HEK293 (cell line): ENCODE measurements around the gene KDM6A.

Source experiments
- CTCF ChIA-PET: fragments of 350-600 bp; formaldehyde crosslinking; extraction: SDS; loops from one replicate; lab custom pipeline; 2021; ENCODE audit warnings: antibody characterized with exemption; lab: Yijun Ruan, JAX
- POLR2A ChIA-PET: fragments of 300-600 bp; formaldehyde crosslinking; extraction: SDS; loops from one replicate; lab custom pipeline; 2020; ENCODE audit warnings: antibody characterized with exemption, inconsistent platforms; lab: Yijun Ruan, JAX
- H3K27ac ChIP-seq: fragments of 200-500 bp; sonication (Bioruptor generic); 2 replicates; pipeline ENCODE4 v1.5.1; 2014; ENCODE audit warnings: low read depth, low read length, control low read depth, inconsistent platforms; ENCODE audit errors: extremely low read depth
- H3K36me3 ChIP-seq, 2 experiments: fragments of 200-500 bp in 1 of 2; sonication (Bioruptor generic) in 1 of 2; 1 replicate in 1 of 2; 2 replicates in 1 of 2; pipeline ENCODE4 v1.5.1; 2014 to 2017; ENCODE audit warnings: inconsistent platforms in 2 of 2, low read length in 2 of 2; ENCODE audit not compliant: control insufficient read depth in 2 of 2, insufficient read depth in 1 of 2
- H3K4me1 ChIP-seq: fragments of 200-500 bp; sonication (Bioruptor generic); 2 replicates; pipeline ENCODE4 v1.5.1; 2014; ENCODE audit warnings: mild to moderate bottlenecking, low read length, inconsistent platforms; ENCODE audit not compliant: control insufficient read depth, insufficient read depth
- H3K4me3 ChIP-seq: 2 replicates; pipeline ENCODE4 v1.5.1; 2011; ENCODE audit warnings: low read depth, mild to moderate bottlenecking, control low read depth, low read length, moderate library complexity
- H3K9me3 ChIP-seq: fragments of 200-500 bp; sonication (Bioruptor generic); 2 replicates; pipeline ENCODE4 v1.5.1; 2014; ENCODE audit warnings: low read depth, low read length, inconsistent platforms; ENCODE audit not compliant: control insufficient read depth, insufficient read depth
- BCL6B ChIP-seq: fragments of 450-650 bp; formaldehyde crosslinking; IDR thresholded peaks from 2 replicates; pipeline ENCODE4 v1.5.1; 2017; ENCODE audit warnings: missing biosample characterization, missing genetic modification characterization
- EGR2 ChIP-seq: fragments of 450-650 bp; formaldehyde crosslinking; IDR thresholded peaks from 2 replicates; pipeline ENCODE4 v1.5.1; 2016; ENCODE audit warnings: low read depth, missing biosample characterization, missing genetic modification characterization
- GLIS1 ChIP-seq: fragments of 450-650 bp; formaldehyde crosslinking; IDR thresholded peaks from 2 replicates; pipeline ENCODE4 v1.5.1; 2016; ENCODE audit warnings: missing biosample characterization, missing genetic modification characterization
- HOXA7 ChIP-seq: sonication (generic); formaldehyde crosslinking; IDR thresholded peaks from 2 replicates; pipeline ENCODE4 v1.8.1; 2022; ENCODE audit warnings: missing genetic modification reagents, borderline replicate concordance
- IKZF3 ChIP-seq: fragments of 450-650 bp; IDR thresholded peaks from 2 replicates; pipeline ENCODE4 v1.5.0; 2018; ENCODE audit warnings: missing biosample characterization, mild to moderate bottlenecking, missing genetic modification characterization, moderate library complexity
- KLF7 ChIP-seq: fragments of 450-650 bp; formaldehyde crosslinking; IDR thresholded peaks from 2 replicates; pipeline ENCODE4 v1.5.1; 2016; ENCODE audit warnings: missing biosample characterization, missing genetic modification characterization, borderline replicate concordance
- MYNN ChIP-seq: fragments of 450-650 bp; formaldehyde crosslinking; IDR thresholded peaks from 2 replicates; pipeline ENCODE4 v1.5.1; 2016; ENCODE audit warnings: missing biosample characterization, missing genetic modification characterization, borderline replicate concordance
- SCRT2 ChIP-seq: fragments of 450-650 bp; formaldehyde crosslinking; IDR thresholded peaks from 2 replicates; pipeline ENCODE4 v1.5.1; 2016; ENCODE audit warnings: missing biosample characterization, missing genetic modification characterization
- YY2 ChIP-seq: fragments of 450-650 bp; formaldehyde crosslinking; IDR thresholded peaks from 2 replicates; pipeline ENCODE4 v1.5.1; 2016; ENCODE audit warnings: missing biosample characterization, missing genetic modification characterization
- ZBTB10 ChIP-seq: fragments of 450-650 bp; formaldehyde crosslinking; IDR thresholded peaks from 2 replicates; pipeline ENCODE4 v1.5.1; 2016; ENCODE audit warnings: missing biosample characterization, missing genetic modification characterization
- ZBTB17 ChIP-seq: fragments of 450-650 bp; formaldehyde crosslinking; IDR thresholded peaks from 2 replicates; pipeline ENCODE4 v1.5.1; 2016; ENCODE audit warnings: missing biosample characterization, missing genetic modification characterization
- ZBTB8A ChIP-seq: fragments of 450-650 bp; formaldehyde crosslinking; IDR thresholded peaks from 2 replicates; pipeline ENCODE4 v1.5.1; 2016; ENCODE audit warnings: missing biosample characterization, missing genetic modification characterization
- ZFHX2 ChIP-seq: fragments of 450-650 bp; formaldehyde crosslinking; conservative IDR thresholded peaks from 2 replicates; pipeline ENCODE4 v1.5.1; 2016; ENCODE audit warnings: missing biosample characterization, missing genetic modification characterization
- ZNF114 ChIP-seq: fragments of 450-650 bp; formaldehyde crosslinking; IDR thresholded peaks from 2 replicates; pipeline ENCODE4 v1.5.0; 2017; ENCODE audit warnings: missing biosample characterization, missing genetic modification characterization
- ZNF146 ChIP-seq: fragments of 450-650 bp; formaldehyde crosslinking; IDR thresholded peaks from 2 replicates; pipeline ENCODE4 v1.5.1; 2016; ENCODE audit warnings: missing biosample characterization, missing genetic modification characterization
- ZNF157 ChIP-seq: fragments of 450-650 bp; formaldehyde crosslinking; IDR thresholded peaks from 2 replicates; pipeline ENCODE4 v1.5.1; 2016; ENCODE audit warnings: missing biosample characterization, missing genetic modification characterization
- ZNF174 ChIP-seq: fragments of 450-650 bp; formaldehyde crosslinking; IDR thresholded peaks from 2 replicates; pipeline ENCODE4 v1.5.0; 2017; ENCODE audit warnings: missing biosample characterization, mild to moderate bottlenecking, missing genetic modification characterization
- ZNF2 ChIP-seq: fragments of 450-650 bp; formaldehyde crosslinking; IDR thresholded peaks from 2 replicates; pipeline ENCODE4 v1.5.1; 2016; ENCODE audit warnings: missing biosample characterization, missing genetic modification characterization
- ZNF239 ChIP-seq: fragments of 450-650 bp; formaldehyde crosslinking; IDR thresholded peaks from 2 replicates; pipeline ENCODE4 v1.5.1; 2016; ENCODE audit warnings: missing biosample characterization, missing genetic modification characterization
- ZNF24 ChIP-seq: fragments of 450-650 bp; formaldehyde crosslinking; IDR thresholded peaks from 2 replicates; pipeline ENCODE4 v1.5.1; 2016; ENCODE audit warnings: missing biosample characterization, missing genetic modification characterization
- ZNF266 ChIP-seq: fragments of 450-650 bp; formaldehyde crosslinking; IDR thresholded peaks from 2 replicates; pipeline ENCODE4 v1.5.1; 2016; ENCODE audit warnings: missing biosample characterization, missing genetic modification characterization, low read depth
- ZNF274 ChIP-seq, 2 experiments: fragments of 200-500 bp in 1 of 2; fragments of 450-650 bp in 1 of 2; sonication (Bioruptor generic) in 1 of 2; formaldehyde crosslinking in 1 of 2; IDR thresholded peaks; 2 replicates each; pipeline versions ENCODE4 v1.5.1 to v1.6.1; 2014 to 2016; ENCODE audit warnings: borderline replicate concordance in 1 of 2, inconsistent platforms in 1 of 2, low read length in 1 of 2, missing biosample characterization in 1 of 2, missing genetic modification characterization in 1 of 2
- ZNF362 ChIP-seq: fragments of 450-650 bp; formaldehyde crosslinking; IDR thresholded peaks from 2 replicates; pipeline ENCODE4 v1.5.1; 2016; ENCODE audit warnings: missing biosample characterization, missing genetic modification characterization
- ZNF423 ChIP-seq: fragments of 450-650 bp; formaldehyde crosslinking; IDR thresholded peaks from 2 replicates; pipeline ENCODE4 v1.5.1; 2016; ENCODE audit warnings: missing biosample characterization, missing genetic modification characterization
- ZNF513 ChIP-seq: fragments of 450-650 bp; IDR thresholded peaks from 2 replicates; pipeline ENCODE4 v1.5.1; 2018; ENCODE audit warnings: missing biosample characterization, missing genetic modification characterization
- ZNF549 ChIP-seq: fragments of 450-650 bp; IDR thresholded peaks from 2 replicates; pipeline ENCODE4 v1.5.1; 2018; ENCODE audit warnings: missing biosample characterization, missing genetic modification characterization, mild to moderate bottlenecking, inconsistent platforms, moderate library complexity
- ZNF558 ChIP-seq: fragments of 450-650 bp; formaldehyde crosslinking; IDR thresholded peaks from 2 replicates; pipeline ENCODE4 v1.5.1; 2016; ENCODE audit warnings: missing biosample characterization, missing genetic modification characterization
- ZNF580 ChIP-seq: fragments of 450-650 bp; formaldehyde crosslinking; IDR thresholded peaks from 2 replicates; pipeline ENCODE4 v1.5.1; 2016; ENCODE audit warnings: missing biosample characterization, missing genetic modification characterization
- ZNF624 ChIP-seq: fragments of 450-650 bp; formaldehyde crosslinking; IDR thresholded peaks from 2 replicates; pipeline ENCODE4 v1.5.1; 2017; ENCODE audit warnings: missing biosample characterization, missing genetic modification characterization
- ZNF670 ChIP-seq: fragments of 450-650 bp; formaldehyde crosslinking; IDR thresholded peaks from 2 replicates; pipeline ENCODE4 v1.5.1; 2016; ENCODE audit warnings: missing biosample characterization, missing genetic modification characterization, low read depth
- ZNF776 ChIP-seq: fragments of 450-650 bp; formaldehyde crosslinking; IDR thresholded peaks from 2 replicates; pipeline ENCODE4 v1.5.0; 2017; ENCODE audit warnings: missing biosample characterization, missing genetic modification characterization, borderline replicate concordance
- ZSCAN16 ChIP-seq: fragments of 450-650 bp; formaldehyde crosslinking; IDR thresholded peaks from 2 replicates; pipeline ENCODE4 v1.5.1; 2016; ENCODE audit warnings: missing biosample characterization, missing genetic modification characterization

Gene KDM6A

GRCh38 chrX:45011597-45011996, 138.6 kb downstream of the KDM6A start:
- H3K36me3 ChIP-seq = no peaks in the 10 kb centered on the region; a peak in 2 of 3 replicates
- H3K9me3 ChIP-seq = no peaks in the 10 kb centered on the region
- ChIA-PET POLR2A (no interaction called here), CTCF (interaction anchor here (0.6 kb wide), 1 partner anchor 106 kb away, joined by 5 read pairs; no protein-coding TSS in a partner anchor)
- no peak overlapping the region for H3K27ac ChIP-seq
- H3K4me1 ChIP-seq = no peaks in the 10 kb centered on the region; the same call in 1 of the 2 replicates
- no peak overlapping the region for H3K4me3 ChIP-seq
- TF ChIP-seq ZNF239 (tag by site-specific recombination) (no peak), BCL6B (tag by site-specific recombination) (no peak), KLF7 (0 out of 2 replicates have a peak, but pooled peaks have one; percentile 61), MYNN (tag by site-specific recombination) (peak; percentile 44; the same call in 1 of the 2 replicates), ZFHX2 (no peak), ZNF2 (tag by site-specific recombination) (no peak), ZBTB8A (tag by site-specific recombination) (peak; percentile 78), HOXA7 (no peak), IKZF3 (no peak), ZBTB10 (tag by site-specific recombination) (no peak), ZNF362 (tag by site-specific recombination) (no peak), ZNF670 (tag by site-specific recombination) (no peak), ZNF580 (peak; percentile 74; the same call in 1 of the 2 replicates), YY2 (no peak), ZNF558 (peak; percentile 86), ZNF624 (tag by site-specific recombination) (no peak), ZNF549 (tag by site-specific recombination) (no peak), ZNF174 (tag by site-specific recombination) (no peak), ZNF513 (no peak), ZNF114 (tag by site-specific recombination) (no peak), ZNF266 (tag by site-specific recombination) (peak; percentile 95), ZNF24 (tag by site-specific recombination) (no peak), ZNF274 (IDR thresholded peaks at IDR 0.05; ENCODE audit: low read length) (no peak), ZNF274 (tag by site-specific recombination; IDR thresholded peaks at IDR 0.05; ENCODE audit: borderline replicate concordance) (no peak), ZNF146 (no peak; the same call in 1 of the 2 replicates), ZNF423 (tag by site-specific recombination) (no peak), GLIS1 (tag by site-specific recombination) (no peak), ZSCAN16 (no peak), ZBTB17 (tag by site-specific recombination) (no peak), EGR2 (no peak), SCRT2 (no peak), ZNF776 (tag by site-specific recombination) (no peak), ZNF157 (no peak)
